ENCODE data around the gene CASZ1. TPM values are rescaled to one million over a fixed set of nuclear protein-coding genes. Genes with fewer than 3 reads are reported as not detected.

The CASZ1 gene
- total RNA-seq, 6 donors from 2014 or later, result 39.7 to 112 (median 60.8) TPM

DNA sequence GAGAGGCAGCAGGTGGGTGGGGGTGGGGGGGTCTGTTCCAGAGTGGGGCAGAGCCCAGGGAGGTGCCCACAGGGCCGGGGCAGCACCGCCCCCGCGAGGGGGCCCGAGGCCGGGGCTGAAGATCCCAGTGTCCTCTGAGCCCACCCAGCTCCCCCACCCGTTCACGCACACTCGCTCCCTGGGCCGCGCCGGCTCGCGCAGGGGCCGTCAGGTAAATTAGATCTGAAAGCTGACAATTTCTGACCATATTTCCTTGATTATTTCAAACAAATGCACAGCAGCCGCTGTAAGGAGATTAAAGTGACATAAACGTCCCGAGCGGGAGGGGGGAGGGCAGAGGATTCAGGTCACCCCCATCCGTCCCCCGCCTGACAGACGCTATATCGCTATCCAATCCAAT, 118.0 kb downstream of the CASZ1 start:
- no peak for ATAC-seq (ENCODE audit: low FRiP score in 2 of 2)
- Histone ChIP-seq H3K27me3 (no peaks in the 10 kb centered on the region), H3K36me3 (no peaks in the 10 kb centered on the region), H3K4me3 (no peak overlapping the region), H3K9me3 (no peaks in the 10 kb centered on the region), H3K4me1 (peaks cover 88 to 99% (median 98%) of the 10 kb centered on the region in 4 donors), H3K27ac (peak overlapping the region; percentile 71 to 97 (median 84))
- DNase-seq, result peak in 1 of 2 donors; percentile 74
- TF ChIP-seq POLR2AphosphoS5 (IDR thresholded peaks at IDR 0.05), result no peak
- WGBS, 2 donors, result 86% methylated on average over 17 to 23 of the region's 23 CpGs

DNA sequence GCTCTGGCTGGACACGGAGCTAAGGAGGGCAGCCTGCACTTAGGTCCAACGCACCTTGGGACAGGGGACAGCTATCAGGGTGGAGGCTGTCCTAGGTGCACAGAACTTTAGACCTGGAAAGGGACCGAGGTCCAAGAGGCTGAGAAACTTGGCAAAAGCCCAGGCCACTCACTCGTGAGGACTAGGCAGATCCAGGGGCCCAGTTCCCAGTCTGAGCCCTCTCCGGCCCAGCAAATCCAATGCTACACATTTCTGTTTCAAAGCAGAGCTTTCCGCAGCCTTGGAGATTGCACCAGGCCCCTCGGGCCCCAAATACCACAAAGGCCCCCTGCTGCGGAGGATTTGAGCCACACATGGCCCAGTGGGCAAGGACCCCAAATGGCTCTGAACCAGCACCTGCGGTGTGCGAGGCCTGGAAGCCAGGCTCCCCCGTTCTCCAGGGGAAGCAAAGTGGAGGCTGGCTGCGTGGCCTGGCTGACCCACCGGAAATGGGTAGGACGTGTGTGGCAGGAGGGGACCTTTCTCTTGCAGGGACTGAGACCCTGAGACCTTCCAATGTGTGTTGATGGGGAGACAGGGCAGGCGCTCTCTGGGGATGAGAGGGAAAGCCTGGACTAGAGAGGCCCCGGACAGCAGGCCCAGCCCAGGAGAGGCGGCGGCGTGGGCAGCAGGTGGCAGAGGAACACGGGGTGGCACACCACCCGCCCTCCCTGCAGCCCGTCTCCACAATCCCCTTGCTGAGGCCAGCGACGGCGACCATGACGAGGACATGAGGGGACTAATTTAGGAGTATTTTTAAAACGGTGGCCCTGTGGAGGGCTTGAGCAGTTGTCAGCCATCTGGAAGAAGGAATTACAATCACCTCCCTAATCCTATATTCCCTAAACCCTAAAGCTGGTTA, 118.7 kb downstream of the CASZ1 start:
- H3K27me3 ChIP-seq, result no peaks in the 10 kb centered on the region
- H3K36me3 ChIP-seq, result no peaks in the 10 kb centered on the region
- 72% methylated on average over 17 to 26 of the region's 27 CpGs for WGBS, 2 donors
- peaks cover 81 to 97% (median 97%) of the 10 kb centered on the region in 4 donors for H3K4me1 ChIP-seq
- ATAC-seq (ENCODE audit: low FRiP score in 2 of 2) (no peak), DNase-seq (peak; percentile 56 to 66)
- TF ChIP-seq EP300 (IDR thresholded peaks at IDR 0.05) (no peak), POLR2AphosphoS5 (IDR thresholded peaks at IDR 0.05) (no peak), POLR2A (IDR thresholded peaks at IDR 0.05) (no peak)
- TF ChIP-seq, protein P1, sequence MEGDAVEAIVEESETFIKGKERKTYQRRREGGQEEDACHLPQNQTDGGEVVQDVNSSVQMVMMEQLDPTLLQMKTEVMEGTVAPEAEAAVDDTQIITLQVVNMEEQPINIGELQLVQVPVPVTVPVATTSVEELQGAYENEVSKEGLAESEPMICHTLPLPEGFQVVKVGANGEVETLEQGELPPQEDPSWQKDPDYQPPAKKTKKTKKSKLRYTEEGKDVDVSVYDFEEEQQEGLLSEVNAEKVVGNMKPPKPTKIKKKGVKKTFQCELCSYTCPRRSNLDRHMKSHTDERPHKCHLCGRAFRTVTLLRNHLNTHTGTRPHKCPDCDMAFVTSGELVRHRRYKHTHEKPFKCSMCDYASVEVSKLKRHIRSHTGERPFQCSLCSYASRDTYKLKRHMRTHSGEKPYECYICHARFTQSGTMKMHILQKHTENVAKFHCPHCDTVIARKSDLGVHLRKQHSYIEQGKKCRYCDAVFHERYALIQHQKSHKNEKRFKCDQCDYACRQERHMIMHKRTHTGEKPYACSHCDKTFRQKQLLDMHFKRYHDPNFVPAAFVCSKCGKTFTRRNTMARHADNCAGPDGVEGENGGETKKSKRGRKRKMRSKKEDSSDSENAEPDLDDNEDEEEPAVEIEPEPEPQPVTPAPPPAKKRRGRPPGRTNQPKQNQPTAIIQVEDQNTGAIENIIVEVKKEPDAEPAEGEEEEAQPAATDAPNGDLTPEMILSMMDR (IDR thresholded peaks at IDR 0.05), result no peak
- peak overlapping the region; percentile 71 to 97 (median 84) for H3K27ac ChIP-seq
- H3K4me3 ChIP-seq, result no peak overlapping the region
- no peaks in the 10 kb centered on the region for H3K9me3 ChIP-seq

GRCh38 chr1:10676963-10677362, 119.5 kb downstream of the CASZ1 start:
- ATAC-seq (ENCODE audit: low FRiP score in 2 of 2) (no peak), DNase-seq (no peak)
- Histone ChIP-seq H3K4me1 (peaks cover 77 to 97% (median 91%) of the 10 kb centered on the region in 4 donors), H3K9me3 (no peaks in the 10 kb centered on the region), H3K36me3 (no peaks in the 10 kb centered on the region), H3K27ac (peak overlapping the region; percentile 71 to 97 (median 84)), H3K4me3 (no peak overlapping the region), H3K27me3 (no peaks in the 10 kb centered on the region)
- TF ChIP-seq POLR2AphosphoS5 (IDR thresholded peaks at IDR 0.05), result no peak
- TF ChIP-seq POLR2A (IDR thresholded peaks at IDR 0.05), result no peak
- no peak for TF ChIP-seq EP300 (IDR thresholded peaks at IDR 0.05)
- TF ChIP-seq, protein P1 (IDR thresholded peaks at IDR 0.05), result no peak
- 63 to 64% methylated on average over 10 to 13 of the region's 13 CpGs for WGBS, 2 donors

DNA sequence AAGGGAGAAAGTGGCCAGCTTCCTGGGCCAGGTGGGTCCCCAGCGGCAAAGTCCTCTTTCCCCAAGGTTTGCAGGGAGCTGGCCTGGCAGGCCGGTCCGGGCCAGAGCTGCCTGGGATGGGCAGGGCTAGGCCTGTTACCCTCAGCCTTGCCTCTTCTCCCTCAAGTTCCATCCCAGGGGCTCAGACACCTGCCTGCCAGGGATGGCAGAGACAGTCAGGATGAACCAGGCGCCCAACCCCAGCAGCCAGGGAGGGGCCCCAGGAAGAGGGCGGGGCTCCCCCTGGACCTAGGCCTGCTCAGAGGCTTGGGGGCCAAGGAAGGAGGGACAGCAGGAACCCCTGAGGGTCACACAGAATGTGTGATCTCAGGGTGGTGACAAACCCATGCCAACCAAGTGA, 120.6 kb downstream of the CASZ1 start:
- Histone ChIP-seq H3K27me3 (no peaks in the 10 kb centered on the region), H3K4me1 (peaks cover 75 to 96% (median 89%) of the 10 kb centered on the region in 4 donors), H3K36me3 (no peaks in the 10 kb centered on the region), H3K9me3 (no peaks in the 10 kb centered on the region), H3K27ac (peak overlapping the region; percentile 80 to 97 (median 86)), H3K4me3 (no peak overlapping the region)
- DNase-seq, result no peak
- TF ChIP-seq EP300 (IDR thresholded peaks at IDR 0.05), result no peak
- no peak for TF ChIP-seq POLR2AphosphoS5 (IDR thresholded peaks at IDR 0.05)
- TF ChIP-seq, protein P1 (IDR thresholded peaks at IDR 0.05), result no peak
- no peak for TF ChIP-seq POLR2A (IDR thresholded peaks at IDR 0.05)
- 77% methylated on average over 5 of the region's 5 CpGs; no CpG with 5 or more reads in 1 of the 2 donors for WGBS, 2 donors
- ATAC-seq (ENCODE audit: low FRiP score in 2 of 2), result no peak

DNA sequence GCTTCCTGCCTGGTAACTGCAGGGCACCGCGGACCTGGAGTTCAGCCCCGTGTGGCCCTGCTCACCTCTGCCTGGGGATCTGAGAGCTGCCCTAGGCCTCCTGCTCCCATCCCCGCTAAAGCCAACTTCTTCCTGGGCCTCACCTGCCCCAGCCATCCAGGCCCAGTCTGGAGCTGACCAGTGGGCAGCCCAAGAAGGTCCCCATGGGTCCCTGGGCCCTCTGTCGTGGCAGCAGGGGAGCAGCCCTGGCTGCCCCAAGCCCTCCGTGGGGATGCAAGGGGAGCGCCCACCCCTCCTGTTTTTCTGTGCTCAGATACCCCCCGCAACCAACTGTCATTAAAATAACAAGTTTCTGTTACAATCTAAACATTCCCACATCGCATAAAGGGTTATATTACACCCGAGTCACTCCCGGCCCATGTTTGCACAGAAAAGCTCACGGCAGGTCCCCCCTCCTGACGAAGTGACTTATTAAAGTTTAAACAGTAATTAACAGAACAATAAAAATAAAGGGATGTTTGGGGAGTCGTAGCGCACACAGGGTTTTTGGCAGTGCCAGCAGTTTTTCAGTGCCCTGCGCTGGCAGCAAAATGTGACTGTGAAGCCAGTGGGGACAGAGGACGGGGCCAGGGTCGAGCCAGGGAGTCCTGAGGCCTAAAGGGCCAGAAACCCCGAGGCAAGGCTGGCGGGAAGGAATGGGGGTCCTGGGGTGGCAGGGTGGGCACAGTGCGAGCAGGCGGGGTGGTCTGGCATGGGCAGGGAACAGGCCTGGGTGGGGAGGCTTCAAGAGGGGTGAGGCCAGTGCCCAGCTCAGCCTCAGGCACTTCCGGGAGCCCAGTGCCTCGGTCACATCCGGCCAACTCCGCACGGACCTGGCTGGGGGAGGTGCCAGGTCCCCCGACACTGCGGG, 121.5 kb downstream of the CASZ1 start:
- ATAC-seq (ENCODE audit: low FRiP score in 2 of 2) (peak in 1 of 2 donors; percentile 45), DNase-seq (peak; percentile 48 to 80)
- Histone ChIP-seq H3K4me3 (no peak overlapping the region), H3K9me3 (no peaks in the 10 kb centered on the region), H3K4me1 (peaks cover 75 to 96% (median 89%) of the 10 kb centered on the region in 4 donors), H3K36me3 (no peaks in the 10 kb centered on the region), H3K27ac (peak overlapping the region; percentile 80 to 97 (median 86)), H3K27me3 (no peaks in the 10 kb centered on the region)
- TF ChIP-seq, protein P1 (IDR thresholded peaks at IDR 0.05), result no peak
- peak in 1 of 4 donors; percentile 31 for TF ChIP-seq EP300 (IDR thresholded peaks at IDR 0.05)
- TF ChIP-seq POLR2AphosphoS5 (IDR thresholded peaks at IDR 0.05), result peak in 1 of 2 donors; percentile 19
- TF ChIP-seq POLR2A (IDR thresholded peaks at IDR 0.05), result no peak
- 44 to 65% methylated on average over 25 to 27 of the region's 29 CpGs for WGBS, 2 donors
